CD4-positive, alpha-beta T cell treated with Interleukin-21 for 1 hour (primary cell): Measurements from ENCODE around the gene MUC16.

Experiments used
- DNase-seq: peaks from one replicate; pipeline ENCODE4 v3.0.0-alpha.2; 2020

Gene MUC16

GRCh38 chr19:9008667-9009066 is 1.5 kb downstream of the MUC16 start:
- no peak for DNase-seq

- no peak for DNase-seq
These were observed 9.3 kb downstream of the MUC16 start for GRCh38 chr19:9000933-9001332.

- peak; percentile 33 for DNase-seq
These were observed 22.0 kb downstream of the MUC16 start for GRCh38 chr19:8988204-8988603.

GRCh38 chr19:8986296-8986695 is 23.9 kb downstream of the MUC16 start:
- no peak for DNase-seq

- DNase-seq, result no peak
These were observed 36.6 kb downstream of the MUC16 start for GRCh38 chr19:8973501-8974091.

- no peak for DNase-seq
These were observed 44.3 kb downstream of the MUC16 start for GRCh38 chr19:8965887-8966286.
